GM23338 (cell line): ENCODE data around the gene RUBCN. TPM values are rescaled to one million over a fixed set of nuclear protein-coding genes. Genes with fewer than 3 reads are reported as not detected.

ENCODE experiments used
- ATAC-seq: fragments of 200-7000 bp; cut with Tn5 transposase; 3 replicates; pipeline ENCODE4 v1.9.1; 2020
- DNase-seq: peaks from one replicate; pipeline ENCODE4 v3.0.0-alpha.2; 2015; ENCODE audit warnings: low spot score
- H2AFZ ChIP-seq: fragments of 200-600 bp; sonication (generic); 2 replicates; pipeline ENCODE4 v1.8.0; 2016; ENCODE audit warnings: antibody characterized with exemption, mild to moderate bottlenecking, moderate library complexity
- H3F3A ChIP-seq: fragments of 200-600 bp; sonication (generic); replicated peaks from 2 replicates; pipeline ENCODE4 v1.8.0; 2017; ENCODE audit warnings: antibody characterized with exemption, mixed run types, low read depth
- H3K27ac ChIP-seq: fragments of 200-600 bp; sonication (generic); 2 replicates; pipeline ENCODE4 v1.6.1; 2016; ENCODE audit warnings: low read depth
- H3K27me3 ChIP-seq: fragments of 200-600 bp; sonication (generic); 2 replicates; pipeline ENCODE4 v1.8.0; 2016; ENCODE audit warnings: mild to moderate bottlenecking, mixed run types, moderate library complexity; ENCODE audit not compliant: insufficient read depth
- H3K36me3 ChIP-seq: fragments of 200-600 bp; sonication (generic); 2 replicates; pipeline ENCODE4 v1.8.0; 2016; ENCODE audit warnings: mild to moderate bottlenecking; ENCODE audit not compliant: insufficient read depth
- H3K4me1 ChIP-seq: fragments of 200-600 bp; sonication (generic); 2 replicates; pipeline ENCODE4 v1.8.0; 2016; ENCODE audit warnings: mild to moderate bottlenecking, moderate library complexity; ENCODE audit not compliant: insufficient read depth
- H3K4me2 ChIP-seq: fragments of 200-600 bp; sonication (generic); 2 replicates; pipeline ENCODE4 v1.7.1; 2017; ENCODE audit warnings: mixed run types
- H3K4me3 ChIP-seq: fragments of 200-600 bp; sonication (generic); 2 replicates; pipeline ENCODE4 v1.6.1; 2016; ENCODE audit warnings: mixed run types
- H3K79me2 ChIP-seq: fragments of 200-600 bp; sonication (generic); replicated peaks from 2 replicates; pipeline ENCODE4 v1.8.0; 2017; ENCODE audit warnings: mild to moderate bottlenecking; ENCODE audit not compliant: insufficient read depth
- H3K9me2 ChIP-seq: fragments of 200-600 bp; sonication (generic); 2 replicates; pipeline ENCODE4 v1.8.0; 2017; ENCODE audit not compliant: insufficient read depth
- H4K20me1 ChIP-seq: fragments of 200-600 bp; sonication (generic); replicated peaks from 2 replicates; pipeline ENCODE4 v1.8.0; 2017; ENCODE audit warnings: mild to moderate bottlenecking; ENCODE audit not compliant: insufficient read depth
- H3K27ac Mint-ChIP-seq: 2 replicates; pipeline ENCODE4 v1.8.0; 2020; ENCODE audit warnings: inconsistent platforms, mild to moderate bottlenecking, moderate library complexity, mixed read lengths
- H3K27me3 Mint-ChIP-seq: 3 replicates; pipeline ENCODE4 v1.8.0; 2022; ENCODE audit warnings: low read depth, mild to moderate bottlenecking, moderate library complexity, mixed read lengths, inconsistent platforms; ENCODE audit not compliant: insufficient read depth, poor library complexity
- H3K36me3 Mint-ChIP-seq: 3 replicates; pipeline ENCODE4 v1.8.0; 2021; ENCODE audit warnings: low read depth, mild to moderate bottlenecking, inconsistent platforms, moderate library complexity, mixed read lengths
- H3K4me1 Mint-ChIP-seq: 3 replicates; pipeline ENCODE4 v1.8.0; 2020; ENCODE audit warnings: mild to moderate bottlenecking, inconsistent platforms, mixed read lengths
- H3K4me3 Mint-ChIP-seq: 3 replicates; pipeline ENCODE4 v1.8.0; 2021; ENCODE audit warnings: moderate library complexity, mild to moderate bottlenecking, inconsistent platforms, mixed read lengths
- H3K9me3 Mint-ChIP-seq: 3 replicates; pipeline ENCODE4 v1.8.0; 2020; ENCODE audit warnings: moderate library complexity, mild to moderate bottlenecking, inconsistent platforms, mixed read lengths
- CREB1 ChIP-seq: fragments of 250-450 bp; sonication (Bioruptor Pico); IDR thresholded peaks from 2 replicates; pipeline ENCODE4 v1.5.0; 2020; ENCODE audit warnings: low read depth, mild to moderate bottlenecking, moderate library complexity
- ETS1 ChIP-seq: IDR thresholded peaks from 2 replicates; pipeline ENCODE4 v1.6.1; 2016; ENCODE audit warnings: antibody characterized with exemption
- EZH2phosphoT487 ChIP-seq: fragments of 200-600 bp; sonication (generic); IDR thresholded peaks from one replicate; pipeline ENCODE4 v1.8.1; 2018; ENCODE audit warnings: antibody characterized with exemption; ENCODE audit not compliant: unreplicated experiment
- JUNB ChIP-seq: IDR thresholded peaks from one replicate; pipeline ENCODE4 v1.6.1; 2016; ENCODE audit warnings: antibody characterized with exemption; ENCODE audit not compliant: unreplicated experiment
- NANOG ChIP-seq: IDR thresholded peaks from 2 replicates; pipeline ENCODE4 v1.6.1; 2016; ENCODE audit warnings: antibody characterized with exemption, borderline replicate concordance
- POLR2AphosphoS5 ChIP-seq: IDR thresholded peaks from 2 replicates; pipeline ENCODE4 v1.6.1; 2016; ENCODE audit warnings: antibody characterized with exemption, low read depth
- STAT1 ChIP-seq: IDR thresholded peaks from one replicate; pipeline ENCODE4 v1.6.1; 2016; ENCODE audit warnings: antibody characterized with exemption; ENCODE audit not compliant: unreplicated experiment
- ZNF114 ChIP-seq: fragments of 250-450 bp; sonication (Bioruptor Pico); IDR thresholded peaks from 2 replicates; pipeline ENCODE4 v1.5.0; 2020; ENCODE audit warnings: mild to moderate bottlenecking, moderate library complexity
- ZNF331 ChIP-seq: fragments of 250-450 bp; sonication (Bioruptor Pico); IDR thresholded peaks from 2 replicates; pipeline ENCODE4 v1.5.0; 2020; ENCODE audit warnings: low read depth, mild to moderate bottlenecking, moderate library complexity
- polyA plus RNA-seq: library from polyadenylated mRNA; unstranded; fragments of >200 nt; fragmentation: Nextera tagmentation; extraction: Ambion mirVana; gene quantifications from 2 replicates; pipeline ENCODE4 v1.2.1, GENCODE V29; 2016
- total RNA-seq: library from RNA; depleted of rRNA; stranded (reverse); fragments of >200 nt; shearing (Covaris generic); gene quantifications from 2 replicates; pipeline ENCODE4 v1.2.3, GENCODE V29; 2014
- TF ChIP-seq, protein P1 (sequence below): fragments of 250-450 bp; sonication (Bioruptor Pico); IDR thresholded peaks from 2 replicates; pipeline ENCODE4 v1.5.0; 2020; ENCODE audit warnings: mild to moderate bottlenecking, moderate library complexity
- TF ChIP-seq, protein P2 (sequence below): IDR thresholded peaks from one replicate; pipeline ENCODE4 v1.6.1; 2018; ENCODE audit warnings: antibody characterized with exemption; ENCODE audit not compliant: unreplicated experiment

Gene RUBCN
- total and polyA plus RNA-seq, 2 experiments from 2014 or later: 13.1 to 33.2 TPM

GRCh38 chr3:197709135-197709534 is 27.6 kb downstream of the RUBCN start:
- Histone ChIP-seq H3K9me2 (no peaks in the 10 kb centered on the region), H3K27ac (no peak overlapping the region), H3K4me1 (peaks cover 16% of the 10 kb centered on the region), H3K4me2 (no peak overlapping the region), H3F3A (0 out of 2 replicates have a peak, but pooled peaks cover 7% of the 10 kb centered on the region), H3K4me3 (no peak overlapping the region), H4K20me1 (no peaks in the 10 kb centered on the region; the same call in 1 of the 2 replicates), H3K36me3 (no peaks in the 10 kb centered on the region; the same call in 1 of the 2 replicates), H3K27me3 (no peaks in the 10 kb centered on the region), H3K79me2 (peaks cover 9% of the 10 kb centered on the region; the same call in 1 of the 2 replicates), H2AFZ (no peak overlapping the region)
- Mint-ChIP-seq H3K27me3 (peaks cover 2% of the 10 kb centered on the region), H3K9me3 (no peaks in the 10 kb centered on the region), H3K4me3 (no peak overlapping the region), H3K27ac (no peak overlapping the region), H3K36me3 (peaks cover 7% of the 10 kb centered on the region; the same call in 2 of the 3 replicates), H3K4me1 (peaks cover 7% of the 10 kb centered on the region)
- ATAC-seq (no peak), DNase-seq (no peak)
- TF ChIP-seq NANOG (no peak), STAT1 (no peak), POLR2AphosphoS5 (no peak), ZNF114 (CRISPR knock-in tag) (no peak), ETS1 (no peak), CREB1 (CRISPR knock-in tag) (no peak), ZNF331 (CRISPR knock-in tag) (no peak), JUNB (no peak), EZH2phosphoT487 (no peak)
- TF ChIP-seq, protein P1, sequence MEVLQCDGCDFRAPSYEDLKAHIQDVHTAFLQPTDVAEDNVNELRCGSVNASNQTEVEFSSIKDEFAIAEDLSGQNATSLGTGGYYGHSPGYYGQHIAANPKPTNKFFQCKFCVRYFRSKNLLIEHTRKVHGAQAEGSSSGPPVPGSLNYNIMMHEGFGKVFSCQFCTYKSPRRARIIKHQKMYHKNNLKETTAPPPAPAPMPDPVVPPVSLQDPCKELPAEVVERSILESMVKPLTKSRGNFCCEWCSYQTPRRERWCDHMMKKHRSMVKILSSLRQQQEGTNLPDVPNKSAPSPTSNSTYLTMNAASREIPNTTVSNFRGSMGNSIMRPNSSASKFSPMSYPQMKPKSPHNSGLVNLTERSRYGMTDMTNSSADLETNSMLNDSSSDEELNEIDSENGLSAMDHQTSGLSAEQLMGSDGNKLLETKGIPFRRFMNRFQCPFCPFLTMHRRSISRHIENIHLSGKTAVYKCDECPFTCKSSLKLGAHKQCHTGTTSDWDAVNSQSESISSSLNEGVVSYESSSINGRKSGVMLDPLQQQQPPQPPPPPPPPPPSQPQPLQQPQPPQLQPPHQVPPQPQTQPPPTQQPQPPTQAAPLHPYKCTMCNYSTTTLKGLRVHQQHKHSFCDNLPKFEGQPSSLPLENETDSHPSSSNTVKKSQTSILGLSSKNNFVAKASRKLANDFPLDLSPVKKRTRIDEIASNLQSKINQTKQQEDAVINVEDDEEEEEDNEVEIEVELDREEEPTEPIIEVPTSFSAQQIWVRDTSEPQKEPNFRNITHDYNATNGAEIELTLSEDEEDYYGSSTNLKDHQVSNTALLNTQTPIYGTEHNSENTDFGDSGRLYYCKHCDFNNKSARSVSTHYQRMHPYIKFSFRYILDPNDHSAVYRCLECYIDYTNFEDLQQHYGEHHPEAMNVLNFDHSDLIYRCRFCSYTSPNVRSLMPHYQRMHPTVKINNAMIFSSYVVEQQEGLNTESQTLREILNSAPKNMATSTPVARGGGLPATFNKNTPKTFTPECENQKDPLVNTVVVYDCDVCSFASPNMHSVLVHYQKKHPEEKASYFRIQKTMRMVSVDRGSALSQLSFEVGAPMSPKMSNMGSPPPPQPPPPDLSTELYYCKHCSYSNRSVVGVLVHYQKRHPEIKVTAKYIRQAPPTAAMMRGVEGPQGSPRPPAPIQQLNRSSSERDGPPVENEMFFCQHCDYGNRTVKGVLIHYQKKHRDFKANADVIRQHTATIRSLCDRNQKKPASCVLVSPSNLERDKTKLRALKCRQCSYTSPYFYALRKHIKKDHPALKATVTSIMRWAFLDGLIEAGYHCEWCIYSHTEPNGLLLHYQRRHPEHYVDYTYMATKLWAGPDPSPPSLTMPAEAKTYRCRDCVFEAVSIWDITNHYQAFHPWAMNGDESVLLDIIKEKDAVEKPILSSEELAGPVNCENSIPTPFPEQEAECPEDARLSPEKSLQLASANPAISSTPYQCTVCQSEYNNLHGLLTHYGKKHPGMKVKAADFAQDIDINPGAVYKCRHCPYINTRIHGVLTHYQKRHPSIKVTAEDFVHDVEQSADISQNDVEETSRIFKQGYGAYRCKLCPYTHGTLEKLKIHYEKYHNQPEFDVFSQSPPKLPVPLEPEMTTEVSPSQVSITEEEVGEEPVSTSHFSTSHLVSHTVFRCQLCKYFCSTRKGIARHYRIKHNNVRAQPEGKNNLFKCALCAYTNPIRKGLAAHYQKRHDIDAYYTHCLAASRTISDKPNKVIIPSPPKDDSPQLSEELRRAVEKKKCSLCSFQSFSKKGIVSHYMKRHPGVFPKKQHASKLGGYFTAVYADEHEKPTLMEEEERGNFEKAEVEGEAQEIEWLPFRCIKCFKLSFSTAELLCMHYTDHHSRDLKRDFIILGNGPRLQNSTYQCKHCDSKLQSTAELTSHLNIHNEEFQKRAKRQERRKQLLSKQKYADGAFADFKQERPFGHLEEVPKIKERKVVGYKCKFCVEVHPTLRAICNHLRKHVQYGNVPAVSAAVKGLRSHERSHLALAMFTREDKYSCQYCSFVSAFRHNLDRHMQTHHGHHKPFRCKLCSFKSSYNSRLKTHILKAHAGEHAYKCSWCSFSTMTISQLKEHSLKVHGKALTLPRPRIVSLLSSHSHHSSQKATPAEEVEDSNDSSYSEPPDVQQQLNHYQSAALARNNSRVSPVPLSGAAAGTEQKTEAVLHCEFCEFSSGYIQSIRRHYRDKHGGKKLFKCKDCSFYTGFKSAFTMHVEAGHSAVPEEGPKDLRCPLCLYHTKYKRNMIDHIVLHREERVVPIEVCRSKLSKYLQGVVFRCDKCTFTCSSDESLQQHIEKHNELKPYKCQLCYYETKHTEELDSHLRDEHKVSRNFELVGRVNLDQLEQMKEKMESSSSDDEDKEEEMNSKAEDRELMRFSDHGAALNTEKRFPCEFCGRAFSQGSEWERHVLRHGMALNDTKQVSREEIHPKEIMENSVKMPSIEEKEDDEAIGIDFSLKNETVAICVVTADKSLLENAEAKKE (CRISPR knock-in tag): no peak
- TF ChIP-seq, protein P2, sequence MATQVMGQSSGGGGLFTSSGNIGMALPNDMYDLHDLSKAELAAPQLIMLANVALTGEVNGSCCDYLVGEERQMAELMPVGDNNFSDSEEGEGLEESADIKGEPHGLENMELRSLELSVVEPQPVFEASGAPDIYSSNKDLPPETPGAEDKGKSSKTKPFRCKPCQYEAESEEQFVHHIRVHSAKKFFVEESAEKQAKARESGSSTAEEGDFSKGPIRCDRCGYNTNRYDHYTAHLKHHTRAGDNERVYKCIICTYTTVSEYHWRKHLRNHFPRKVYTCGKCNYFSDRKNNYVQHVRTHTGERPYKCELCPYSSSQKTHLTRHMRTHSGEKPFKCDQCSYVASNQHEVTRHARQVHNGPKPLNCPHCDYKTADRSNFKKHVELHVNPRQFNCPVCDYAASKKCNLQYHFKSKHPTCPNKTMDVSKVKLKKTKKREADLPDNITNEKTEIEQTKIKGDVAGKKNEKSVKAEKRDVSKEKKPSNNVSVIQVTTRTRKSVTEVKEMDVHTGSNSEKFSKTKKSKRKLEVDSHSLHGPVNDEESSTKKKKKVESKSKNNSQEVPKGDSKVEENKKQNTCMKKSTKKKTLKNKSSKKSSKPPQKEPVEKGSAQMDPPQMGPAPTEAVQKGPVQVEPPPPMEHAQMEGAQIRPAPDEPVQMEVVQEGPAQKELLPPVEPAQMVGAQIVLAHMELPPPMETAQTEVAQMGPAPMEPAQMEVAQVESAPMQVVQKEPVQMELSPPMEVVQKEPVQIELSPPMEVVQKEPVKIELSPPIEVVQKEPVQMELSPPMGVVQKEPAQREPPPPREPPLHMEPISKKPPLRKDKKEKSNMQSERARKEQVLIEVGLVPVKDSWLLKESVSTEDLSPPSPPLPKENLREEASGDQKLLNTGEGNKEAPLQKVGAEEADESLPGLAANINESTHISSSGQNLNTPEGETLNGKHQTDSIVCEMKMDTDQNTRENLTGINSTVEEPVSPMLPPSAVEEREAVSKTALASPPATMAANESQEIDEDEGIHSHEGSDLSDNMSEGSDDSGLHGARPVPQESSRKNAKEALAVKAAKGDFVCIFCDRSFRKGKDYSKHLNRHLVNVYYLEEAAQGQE: no peak
